T-helper 1 cell treated with Interleukin-12 subunit alpha and Interleukin-12 subunit beta and Interleukin-4 antibody, amounts not matched to agents 30 μg/mL and 1 μg/mL, for 36 hours (primary cell): ENCODE data around the gene CHRNB4.

Source experiments
- H3K27ac Mint-ChIP-seq: one replicate; pipeline ENCODE4 v1.8.0; 2021; ENCODE audit warnings: mild to moderate bottlenecking, mixed read lengths
- H3K27me3 Mint-ChIP-seq: one replicate; pipeline ENCODE4 v1.8.0; 2021; ENCODE audit warnings: low read depth, mixed read lengths
- H3K36me3 Mint-ChIP-seq: one replicate; pipeline ENCODE4 v1.8.0; 2021; ENCODE audit warnings: low read depth, mixed read lengths
- H3K4me1 Mint-ChIP-seq: one replicate; pipeline ENCODE4 v1.8.0; 2021; ENCODE audit warnings: low read depth, mixed read lengths
- H3K4me3 Mint-ChIP-seq: one replicate; pipeline ENCODE4 v1.8.0; 2021; ENCODE audit warnings: mild to moderate bottlenecking, moderate library complexity, mixed read lengths
- H3K9me3 Mint-ChIP-seq: one replicate; pipeline ENCODE4 v1.8.0; 2021; ENCODE audit warnings: mixed read lengths

CHRNB4 gene

GRCh38 chr15:78651007-78651406, 10.0 kb upstream of the CHRNB4 start:
- no peaks in the 10 kb centered on the region for H3K36me3 Mint-ChIP-seq
- peaks cover 8% of the 10 kb centered on the region for H3K27me3 Mint-ChIP-seq
- H3K9me3 Mint-ChIP-seq = no peaks in the 10 kb centered on the region

GRCh38 chr15:78650022-78650421, 9.0 kb upstream of the CHRNB4 start:
- H3K4me3 Mint-ChIP-seq = no peak overlapping the region
- no peak overlapping the region for H3K27ac Mint-ChIP-seq
- no peaks in the 10 kb centered on the region for H3K9me3 Mint-ChIP-seq
- H3K27me3 Mint-ChIP-seq = peaks cover 8% of the 10 kb centered on the region
- H3K4me1 Mint-ChIP-seq = no peaks in the 10 kb centered on the region
- no peaks in the 10 kb centered on the region for H3K36me3 Mint-ChIP-seq

More at GRCh38 chr15:78651007-78651406, 10.0 kb upstream of the CHRNB4 start:
- Mint-ChIP-seq H3K27ac (no peak overlapping the region), H3K4me3 (no peak overlapping the region), H3K4me1 (no peaks in the 10 kb centered on the region)

- Mint-ChIP-seq H3K9me3 (no peaks in the 10 kb centered on the region), H3K4me3 (no peak overlapping the region), H3K27ac (no peak overlapping the region), H3K4me1 (peaks cover 3% of the 10 kb centered on the region), H3K27me3 (peaks cover 11% of the 10 kb centered on the region), H3K36me3 (no peaks in the 10 kb centered on the region)
Measured at GRCh38 chr15:78645009-78645408, 4.0 kb upstream of the CHRNB4 start.

- H3K4me3 Mint-ChIP-seq = no peak overlapping the region
- no peak overlapping the region for H3K27ac Mint-ChIP-seq
- H3K36me3 Mint-ChIP-seq = no peaks in the 10 kb centered on the region
- H3K4me1 Mint-ChIP-seq = peaks cover 3% of the 10 kb centered on the region
- no peaks in the 10 kb centered on the region for H3K9me3 Mint-ChIP-seq
- H3K27me3 Mint-ChIP-seq = peaks cover 11% of the 10 kb centered on the region
Measured at GRCh38 chr15:78642331-78642730, 1.3 kb upstream of the CHRNB4 start.

- H3K36me3 Mint-ChIP-seq = no peaks in the 10 kb centered on the region
- H3K4me3 Mint-ChIP-seq = no peak overlapping the region
- H3K27me3 Mint-ChIP-seq = peaks cover 11% of the 10 kb centered on the region
- peaks cover 3% of the 10 kb centered on the region for H3K4me1 Mint-ChIP-seq
- no peaks in the 10 kb centered on the region for H3K9me3 Mint-ChIP-seq
- no peak overlapping the region for H3K27ac Mint-ChIP-seq
Measured at GRCh38 chr15:78641749-78642275, 802 bp upstream of the CHRNB4 start.

- H3K4me1 Mint-ChIP-seq = peaks cover 3% of the 10 kb centered on the region
- no peak overlapping the region for H3K4me3 Mint-ChIP-seq
- H3K27ac Mint-ChIP-seq = no peak overlapping the region
- no peaks in the 10 kb centered on the region for H3K36me3 Mint-ChIP-seq
- no peaks in the 10 kb centered on the region for H3K9me3 Mint-ChIP-seq
- peaks cover 18% of the 10 kb centered on the region for H3K27me3 Mint-ChIP-seq
Measured at GRCh38 chr15:78640527-78641101, 396 bp downstream of the CHRNB4 start.

- H3K27ac Mint-ChIP-seq = no peak overlapping the region
- H3K36me3 Mint-ChIP-seq = no peaks in the 10 kb centered on the region
- peaks cover 3% of the 10 kb centered on the region for H3K4me1 Mint-ChIP-seq
- H3K9me3 Mint-ChIP-seq = no peaks in the 10 kb centered on the region
- H3K27me3 Mint-ChIP-seq = peaks cover 18% of the 10 kb centered on the region
- H3K4me3 Mint-ChIP-seq = no peak overlapping the region
Measured at GRCh38 chr15:78638658-78639314, 2.2 kb downstream of the CHRNB4 start.

- Mint-ChIP-seq H3K27ac (no peak overlapping the region), H3K36me3 (no peaks in the 10 kb centered on the region), H3K27me3 (peaks cover 18% of the 10 kb centered on the region), H3K4me3 (no peak overlapping the region), H3K9me3 (no peaks in the 10 kb centered on the region), H3K4me1 (peaks cover 3% of the 10 kb centered on the region)
Measured at GRCh38 chr15:78637776-78638435, 3.1 kb downstream of the CHRNB4 start.

- Mint-ChIP-seq H3K36me3 (no peaks in the 10 kb centered on the region), H3K27ac (no peak overlapping the region), H3K4me1 (peaks cover 2% of the 10 kb centered on the region)
Measured at GRCh38 chr15:78636378-78636859, 4.6 kb downstream of the CHRNB4 start.

GRCh38 chr15:78635346-78635745, 5.7 kb downstream of the CHRNB4 start:
- Mint-ChIP-seq H3K4me1 (no peaks in the 10 kb centered on the region), H3K4me3 (no peak overlapping the region), H3K9me3 (no peaks in the 10 kb centered on the region), H3K36me3 (no peaks in the 10 kb centered on the region), H3K27ac (no peak overlapping the region), H3K27me3 (peaks cover 7% of the 10 kb centered on the region)

More at GRCh38 chr15:78636378-78636859, 4.6 kb downstream of the CHRNB4 start:
- no peaks in the 10 kb centered on the region for H3K9me3 Mint-ChIP-seq
- H3K27me3 Mint-ChIP-seq = peaks cover 10% of the 10 kb centered on the region
- H3K4me3 Mint-ChIP-seq = no peak overlapping the region

GRCh38 chr15:78634210-78635145, 6.5 kb downstream of the CHRNB4 start:
- no peak overlapping the region for H3K27ac Mint-ChIP-seq
- peaks cover 7% of the 10 kb centered on the region for H3K27me3 Mint-ChIP-seq
- no peaks in the 10 kb centered on the region for H3K9me3 Mint-ChIP-seq
- H3K4me3 Mint-ChIP-seq = no peak overlapping the region
- H3K36me3 Mint-ChIP-seq = no peaks in the 10 kb centered on the region
- no peaks in the 10 kb centered on the region for H3K4me1 Mint-ChIP-seq

- Mint-ChIP-seq H3K9me3 (no peaks in the 10 kb centered on the region), H3K4me3 (no peak overlapping the region), H3K27me3 (peaks cover 10% of the 10 kb centered on the region), H3K36me3 (no peaks in the 10 kb centered on the region), H3K4me1 (no peaks in the 10 kb centered on the region), H3K27ac (no peak overlapping the region)
Measured at GRCh38 chr15:78633348-78633747, 7.7 kb downstream of the CHRNB4 start.

- no peaks in the 10 kb centered on the region for H3K36me3 Mint-ChIP-seq
- H3K4me1 Mint-ChIP-seq = no peaks in the 10 kb centered on the region
- H3K27ac Mint-ChIP-seq = no peak overlapping the region
- peaks cover 12% of the 10 kb centered on the region for H3K27me3 Mint-ChIP-seq
- H3K9me3 Mint-ChIP-seq = no peaks in the 10 kb centered on the region
- no peak overlapping the region for H3K4me3 Mint-ChIP-seq
Measured at GRCh38 chr15:78630886-78631633, 9.9 kb downstream of the CHRNB4 start.
